Lung (tissue), 12 donors: Measurements from ENCODE around the gene ALPL. TPM values are rescaled to one million over a fixed set of nuclear protein-coding genes. Genes with fewer than 3 reads are reported as not detected.

Experiments used
- ATAC-seq: fragments of 200-7000 bp; cut with Tn5 transposase; one replicate; pipeline ENCODE4 v1.9.1; 2020; ENCODE audit warnings: moderate number of reproducible peaks; ENCODE audit not compliant: insufficient read depth, low FRiP score
- DNase-seq, 3 donors: peaks; one replicate each; pipeline ENCODE4 v3.0.0-alpha.2; 2013 to 2017
- H3K27ac ChIP-seq, 2 donors: one replicate each; pipeline ENCODE4 v1.5.1; 2013; ENCODE audit warnings: mild to moderate bottlenecking in 2 of 2, moderate library complexity in 2 of 2, control low read depth in 1 of 2, inconsistent platforms in 1 of 2, low read depth in 1 of 2, low read length in 1 of 2
- H3K27me3 ChIP-seq, 3 donors: one replicate each; pipeline ENCODE4 v1.5.1; 2013; ENCODE audit warnings: low read length in 2 of 3; ENCODE audit not compliant: control insufficient read depth in 3 of 3, insufficient read depth in 3 of 3
- H3K36me3 ChIP-seq, 4 donors: one replicate each; pipeline ENCODE4 v1.5.1; 2013; ENCODE audit warnings: low read length in 4 of 4, mild to moderate bottlenecking in 1 of 4, moderate library complexity in 1 of 4; ENCODE audit not compliant: control insufficient read depth in 4 of 4, insufficient read depth in 4 of 4
- H3K4me1 ChIP-seq, 5 donors: one replicate each; pipeline ENCODE4 v1.5.1; 2013; ENCODE audit warnings: low read length in 5 of 5, mild to moderate bottlenecking in 2 of 5, moderate library complexity in 1 of 5; ENCODE audit not compliant: control insufficient read depth in 5 of 5, insufficient read depth in 5 of 5
- H3K4me3 ChIP-seq: one replicate; pipeline ENCODE4 v1.5.1; 2013; ENCODE audit warnings: mild to moderate bottlenecking, control low read depth, moderate library complexity
- H3K9ac ChIP-seq, 2 donors: one replicate each; pipeline ENCODE4 v1.5.1; 2013; ENCODE audit warnings: low read length in 2 of 2, control low read depth in 1 of 2; ENCODE audit not compliant: insufficient read depth in 1 of 2
- H3K9me3 ChIP-seq, 4 donors: one replicate each; pipeline ENCODE4 v1.5.1; 2013; ENCODE audit warnings: low read length in 3 of 4, mild to moderate bottlenecking in 1 of 4, moderate library complexity in 1 of 4; ENCODE audit not compliant: control insufficient read depth in 4 of 4, insufficient read depth in 3 of 4
- CTCF ChIP-seq: IDR thresholded peaks from 2 replicates; pipeline ENCODE4 v1.5.1; 2012; ENCODE audit warnings: mild to moderate bottlenecking; ENCODE audit errors: control extremely low read depth, extremely low read depth
- WGBS, 2 donors: extraction: QIAGEN DNeasy Blood & Tissue Kit; methylation state at CpG; one replicate each; pipeline ENCODE4 v1.1.7; 2013; 5-methylcytosine and 5-hydroxymethylcytosine counted together
- polyA plus RNA-seq, 2 donors: library from polyadenylated mRNA; stranded (reverse); fragments of 200-250 nt; gene quantifications; one replicate each; pipeline ENCODE4 v1.2.1, GENCODE V29; 2013
- total RNA-seq, 2 donors: library from RNA; depleted of rRNA in 1 of 2; stranded (reverse); fragments of >200 nt in 1 of 2; gene quantifications; one replicate each; pipeline ENCODE4 v1.2.1, GENCODE V29; 2014 to 2021
- donor health status: control.
- donor health status: control.
- donor health status: Bipolar disorder and iron deficiency.
- donor health status: healthy.
- donor health status: DM: yes; HTN: yes; CAD: no.

Gene ALPL
- total and polyA plus RNA-seq, 4 donors: 38.6 to 242 (median 230) TPM

- no peak for DNase-seq
- 56 to 61% methylated on average over 16 of the region's 16 CpGs for WGBS, 2 donors
- Histone ChIP-seq H3K4me3 (no peak overlapping the region), H3K27ac (no peak overlapping the region), H3K27me3 (no peaks in the 10 kb centered on the region), H3K9ac (no peak overlapping the region), H3K36me3 (no peaks in the 10 kb centered on the region), H3K4me1 (peaks cover 0 to 4% (median 0%) of the 10 kb centered on the region in 5 donors), H3K9me3 (no peaks in the 10 kb centered on the region)
- TF ChIP-seq CTCF: no peak
- no peak for ATAC-seq
Observed at GRCh38 chr1:21610027-21610426, 100.8 kb downstream of the ALPL start.

- no peak for ATAC-seq
Observed at GRCh38 chr1:21610989-21611785, 102.0 kb downstream of the ALPL start.

GRCh38 chr1:21612057-21612456 lies 102.8 kb downstream of the ALPL start:
- Histone ChIP-seq H3K27me3 (no peaks in the 10 kb centered on the region), H3K27ac (no peak overlapping the region), H3K4me3 (no peak overlapping the region), H3K9ac (no peak overlapping the region), H3K9me3 (no peaks in the 10 kb centered on the region), H3K36me3 (no peaks in the 10 kb centered on the region), H3K4me1 (peaks cover 0 to 4% (median 0%) of the 10 kb centered on the region in 5 donors)
- ATAC-seq (no peak), DNase-seq (no peak)
- no peak for TF ChIP-seq CTCF
- WGBS, 2 donors: 93 to 94% methylated on average over 13 of the region's 13 CpGs

More at GRCh38 chr1:21610989-21611785, 102.0 kb downstream of the ALPL start:
- Histone ChIP-seq H3K4me3 (no peak overlapping the region), H3K27me3 (no peaks in the 10 kb centered on the region), H3K4me1 (peaks cover 0 to 4% (median 0%) of the 10 kb centered on the region in 5 donors), H3K9me3 (no peaks in the 10 kb centered on the region), H3K9ac (no peak overlapping the region), H3K27ac (no peak overlapping the region), H3K36me3 (no peaks in the 10 kb centered on the region)
- 82 to 88% methylated on average over 21 of the region's 21 CpGs for WGBS, 2 donors
- DNase-seq: no peak
- no peak for TF ChIP-seq CTCF
